GM18861 (cell line): ENCODE measurements around the gene PRXL2C.

Source experiments
- ATAC-seq: cut with Tn5 transposase; IDR thresholded peaks from one replicate; pipeline ENCODE4 v1.9.1; 2021; ENCODE audit not compliant: unreplicated experiment

Gene PRXL2C

GRCh38 chr9:96612966-96613589 lies 42.0 kb downstream of the PRXL2C start:
- ATAC-seq, result no peak

GRCh38 chr9:96612105-96612965 lies 42.8 kb downstream of the PRXL2C start:
- ATAC-seq, result no peak

DNA sequence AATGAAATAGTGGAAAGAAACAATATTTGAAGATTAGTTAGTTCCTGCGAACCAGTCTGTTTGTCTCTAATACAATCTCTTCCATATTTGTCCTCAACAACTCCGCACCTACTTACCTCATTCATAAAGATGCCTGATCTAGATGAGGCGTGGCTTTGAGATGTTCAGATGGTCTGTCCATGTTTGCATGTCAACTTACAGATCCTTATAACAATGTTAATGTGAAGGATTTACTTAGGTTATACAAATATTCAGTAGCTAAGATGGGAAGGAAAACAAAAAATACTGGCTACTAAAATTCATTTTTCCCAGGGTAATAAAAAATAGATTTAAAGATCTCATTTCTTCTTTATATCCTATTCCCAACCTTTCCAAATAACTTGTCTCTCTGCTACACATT lies 43.8 kb downstream of the PRXL2C start:
- ATAC-seq, result no peak

DNA sequence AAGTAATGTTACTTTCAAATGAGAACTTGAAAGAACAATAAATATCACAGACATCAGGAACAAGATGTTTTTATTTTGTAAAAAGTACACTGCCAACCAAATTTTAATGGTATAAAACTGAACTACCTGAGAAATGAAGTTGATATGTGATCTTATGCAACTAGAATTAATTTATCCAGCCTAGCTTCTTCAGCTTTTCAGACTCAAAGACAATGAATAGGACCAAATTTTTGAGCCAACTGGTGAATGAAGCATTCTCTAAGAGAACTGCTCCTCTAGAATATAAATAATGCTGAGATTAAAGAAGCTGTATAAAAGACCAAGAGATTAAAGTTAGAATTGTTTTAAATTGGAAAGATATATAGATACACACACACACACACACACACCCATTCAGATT lies 45.4 kb downstream of the PRXL2C start:
- ATAC-seq, result no peak

DNA sequence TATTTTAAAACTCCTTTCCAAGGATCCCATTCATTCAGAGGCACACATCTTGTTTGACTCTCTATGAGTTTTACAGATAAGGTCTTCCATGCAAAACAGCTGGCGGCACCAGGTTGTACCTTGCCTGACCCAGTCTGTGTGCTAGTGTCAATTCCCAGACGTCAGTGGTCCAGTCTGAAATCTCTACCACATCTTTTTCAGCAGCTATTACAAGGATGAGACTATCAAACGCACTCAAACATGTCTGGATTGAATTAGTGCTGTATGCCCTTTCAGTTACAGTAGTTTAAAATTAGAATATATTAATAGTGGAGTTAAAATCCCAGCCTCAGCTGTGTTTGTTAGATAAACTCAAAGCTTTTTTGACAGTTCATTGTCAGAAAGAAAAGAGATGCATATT lies 47.1 kb downstream of the PRXL2C start:
- no peak for ATAC-seq

DNA sequence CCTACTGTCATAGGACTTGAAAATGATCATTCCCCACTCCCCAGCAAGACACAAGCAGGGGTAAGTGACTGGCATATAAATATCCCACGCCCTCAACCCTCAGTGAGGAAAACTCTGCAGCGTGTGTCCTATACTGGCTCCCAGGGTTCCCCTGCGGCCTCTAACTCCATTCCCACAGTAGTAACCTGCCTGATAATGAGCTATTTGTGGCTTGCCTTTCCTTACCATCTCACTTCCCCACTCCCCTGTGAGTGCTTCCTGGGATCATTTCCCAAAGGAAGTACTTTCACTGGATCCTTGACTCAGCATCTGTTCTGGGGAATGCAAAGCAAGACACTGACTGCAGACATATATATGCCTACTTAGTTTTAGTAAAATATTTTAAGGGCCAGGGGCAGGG lies 49.8 kb downstream of the PRXL2C start:
- ATAC-seq, result no peak

- no peak for ATAC-seq
These were observed 51.2 kb downstream of the PRXL2C start for GRCh38 chr9:96604004-96604319.

DNA sequence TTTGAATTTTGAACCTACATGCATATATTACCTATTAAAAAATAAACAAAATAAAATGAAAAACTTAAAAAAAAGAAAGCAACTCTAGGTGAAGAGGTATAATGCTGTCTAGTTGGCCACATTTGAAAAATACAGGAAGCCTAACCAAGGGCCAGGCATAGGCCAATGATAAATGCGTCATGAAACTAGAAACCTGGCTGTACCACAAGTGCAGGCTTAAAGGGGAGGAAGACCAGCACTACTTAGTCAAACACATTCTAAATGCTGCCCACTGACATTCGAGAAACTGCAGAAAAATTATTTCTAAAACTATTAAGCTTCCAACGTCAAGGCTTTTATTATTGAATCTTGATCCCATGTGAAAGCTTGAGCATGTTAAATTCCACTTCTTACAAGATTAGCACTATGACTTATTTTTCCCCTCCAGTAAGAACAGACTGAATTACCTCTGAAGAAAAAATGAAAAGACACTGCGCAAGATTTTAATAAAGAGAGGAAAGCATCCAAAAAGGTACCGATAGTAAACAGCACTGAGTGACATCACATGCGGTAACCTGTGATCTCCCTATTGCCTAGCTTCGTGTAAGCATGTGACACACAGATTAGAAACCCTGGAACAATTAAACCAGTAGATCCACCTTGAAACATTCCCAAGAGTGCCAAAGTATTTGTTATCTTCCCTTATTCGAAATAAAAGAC lies 51.7 kb downstream of the PRXL2C start:
- no peak for ATAC-seq

- ATAC-seq, result no peak
These were observed 55.8 kb downstream of the PRXL2C start for GRCh38 chr9:96599298-96599697.

- ATAC-seq, result no peak
These were observed 58.5 kb downstream of the PRXL2C start for GRCh38 chr9:96596601-96597111.
